NT2/D1 (cell line): ENCODE results near the gene AUH.

Experiments
- YY1 ChIP-seq: IDR thresholded peaks from 2 replicates; pipeline ENCODE4 v1.6.1; 2011; ENCODE audit not compliant: insufficient read length, insufficient read depth
- ZNF274 ChIP-seq: IDR thresholded peaks from 2 replicates; pipeline ENCODE4 v1.6.1; 2011; ENCODE audit warnings: mild to moderate bottlenecking, low read depth, low read length

- TF ChIP-seq ZNF274 (no peak), YY1 (no peak)
Measured at GRCh38 chr9:91359734-91360470, 1.8 kb downstream of the AUH start.
